ENCODE results near the gene PAGR1. TPM values are rescaled to one million over a fixed set of nuclear protein-coding genes. Genes with fewer than 3 reads are reported as not detected.
A peak's percentile ranks its signal among the peaks of the same experiment; 100 is the strongest.

PAGR1 gene
- total and polyA plus RNA-seq, 9 of the 15 experiments (the other 6 are each of a cell fraction or from before 2014, with no cell fraction given), result 1.4 to 58.2 (median 16.8) TPM

DNA sequence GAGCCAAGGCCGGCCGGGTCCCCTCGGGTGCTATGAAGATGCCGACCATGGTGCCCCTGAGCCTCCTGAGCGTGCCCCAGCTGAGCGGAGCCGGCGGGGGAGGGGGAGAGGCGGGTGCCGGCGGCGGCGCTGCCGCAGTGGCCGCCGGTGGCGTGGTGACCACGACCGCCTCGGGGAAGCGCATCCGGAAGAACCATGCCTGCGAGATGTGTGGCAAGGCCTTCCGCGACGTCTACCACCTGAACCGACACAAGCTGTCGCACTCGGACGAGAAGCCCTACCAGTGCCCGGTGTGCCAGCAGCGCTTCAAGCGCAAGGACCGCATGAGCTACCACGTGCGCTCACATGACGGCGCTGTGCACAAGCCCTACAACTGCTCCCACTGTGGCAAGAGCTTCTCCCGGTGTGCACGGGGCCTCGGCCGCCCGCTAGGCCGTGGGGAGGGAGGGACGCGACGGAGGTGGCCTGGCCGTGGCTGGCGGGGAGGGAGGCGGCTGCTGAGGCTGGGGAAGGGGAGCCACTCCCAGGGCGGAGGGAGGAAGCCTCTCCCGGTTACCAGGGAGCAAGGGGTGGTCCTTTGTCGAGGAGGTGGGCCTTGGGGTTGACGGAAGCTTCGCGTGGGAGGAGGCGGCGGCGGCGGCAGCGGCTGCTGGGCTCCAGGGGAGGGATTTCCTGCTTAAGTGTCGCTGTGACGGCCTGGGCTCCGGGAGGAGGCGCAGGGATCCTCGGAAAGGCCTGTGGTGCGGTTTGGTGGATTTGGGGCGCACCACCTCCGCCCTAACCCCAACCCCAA is 8.3 kb upstream of the PAGR1 start (continued):
- TF ChIP-seq SPI1 (IDR thresholded peaks at IDR 0.05; ENCODE audit: borderline replicate concordance, low read depth, low read length), result no peak
- TF ChIP-seq PCBP1 (IDR thresholded peaks at IDR 0.05; ENCODE audit: low read depth, low read length, poor library complexity, severe bottlenecking), result peak; percentile 81
- peak; percentile 98 for TF ChIP-seq EGR1 (conservative IDR thresholded peaks at IDR 0.05)
- no peak for TF ChIP-seq EWSR1 (IDR thresholded peaks at IDR 0.05; ENCODE audit: borderline replicate concordance, low read depth, partially characterized antibody)
- TF ChIP-seq ZFX (CRISPR knock-in tag; IDR thresholded peaks at IDR 0.05), result peak; percentile 96
- TF ChIP-seq ZNF76 (CRISPR knock-in tag; IDR thresholded peaks at IDR 0.05; ENCODE audit: borderline replicate concordance), result 0 out of 2 replicates have a peak, but pooled peaks have one; percentile 30
- TF ChIP-seq MECOM (CRISPR knock-in tag; IDR thresholded peaks at IDR 0.05), result no peak
- TF ChIP-seq ESRRA (IDR thresholded peaks at IDR 0.05; ENCODE audit: borderline replicate concordance, low read depth), result 0 out of 2 replicates have a peak, but pooled peaks have one; percentile 15
- no peak for TF ChIP-seq SREBF1 (IDR thresholded peaks at IDR 0.05; ENCODE audit: borderline replicate concordance, low read depth, low read length)
- TF ChIP-seq, protein P1, sequence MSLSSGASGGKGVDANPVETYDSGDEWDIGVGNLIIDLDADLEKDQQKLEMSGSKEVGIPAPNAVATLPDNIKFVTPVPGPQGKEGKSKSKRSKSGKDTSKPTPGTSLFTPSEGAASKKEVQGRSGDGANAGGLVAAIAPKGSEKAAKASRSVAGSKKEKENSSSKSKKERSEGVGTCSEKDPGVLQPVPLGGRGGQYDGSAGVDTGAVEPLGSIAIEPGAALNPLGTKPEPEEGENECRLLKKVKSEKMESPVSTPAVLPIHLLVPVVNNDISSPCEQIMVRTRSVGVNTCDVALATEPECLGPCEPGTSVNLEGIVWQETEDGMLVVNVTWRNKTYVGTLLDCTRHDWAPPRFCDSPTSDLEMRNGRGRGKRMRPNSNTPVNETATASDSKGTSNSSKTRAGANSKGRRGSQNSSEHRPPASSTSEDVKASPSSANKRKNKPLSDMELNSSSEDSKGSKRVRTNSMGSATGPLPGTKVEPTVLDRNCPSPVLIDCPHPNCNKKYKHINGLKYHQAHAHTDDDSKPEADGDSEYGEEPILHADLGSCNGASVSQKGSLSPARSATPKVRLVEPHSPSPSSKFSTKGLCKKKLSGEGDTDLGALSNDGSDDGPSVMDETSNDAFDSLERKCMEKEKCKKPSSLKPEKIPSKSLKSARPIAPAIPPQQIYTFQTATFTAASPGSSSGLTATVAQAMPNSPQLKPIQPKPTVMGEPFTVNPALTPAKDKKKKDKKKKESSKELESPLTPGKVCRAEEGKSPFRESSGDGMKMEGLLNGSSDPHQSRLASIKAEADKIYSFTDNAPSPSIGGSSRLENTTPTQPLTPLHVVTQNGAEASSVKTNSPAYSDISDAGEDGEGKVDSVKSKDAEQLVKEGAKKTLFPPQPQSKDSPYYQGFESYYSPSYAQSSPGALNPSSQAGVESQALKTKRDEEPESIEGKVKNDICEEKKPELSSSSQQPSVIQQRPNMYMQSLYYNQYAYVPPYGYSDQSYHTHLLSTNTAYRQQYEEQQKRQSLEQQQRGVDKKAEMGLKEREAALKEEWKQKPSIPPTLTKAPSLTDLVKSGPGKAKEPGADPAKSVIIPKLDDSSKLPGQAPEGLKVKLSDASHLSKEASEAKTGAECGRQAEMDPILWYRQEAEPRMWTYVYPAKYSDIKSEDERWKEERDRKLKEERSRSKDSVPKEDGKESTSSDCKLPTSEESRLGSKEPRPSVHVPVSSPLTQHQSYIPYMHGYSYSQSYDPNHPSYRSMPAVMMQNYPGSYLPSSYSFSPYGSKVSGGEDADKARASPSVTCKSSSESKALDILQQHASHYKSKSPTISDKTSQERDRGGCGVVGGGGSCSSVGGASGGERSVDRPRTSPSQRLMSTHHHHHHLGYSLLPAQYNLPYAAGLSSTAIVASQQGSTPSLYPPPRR (CRISPR knock-in tag; IDR thresholded peaks at IDR 0.05; ENCODE audit: borderline replicate concordance), result no peak; the same call in 1 of the 2 replicates
- TF ChIP-seq, protein P2, sequence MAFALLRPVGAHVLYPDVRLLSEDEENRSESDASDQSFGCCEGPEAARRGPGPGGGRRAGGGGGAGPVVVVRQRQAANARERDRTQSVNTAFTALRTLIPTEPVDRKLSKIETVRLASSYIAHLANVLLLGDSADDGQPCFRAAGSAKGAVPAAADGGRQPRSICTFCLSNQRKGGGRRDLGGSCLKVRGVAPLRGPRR (CRISPR knock-in tag; IDR thresholded peaks at IDR 0.05), result no peak
- TF ChIP-seq, protein P3, sequence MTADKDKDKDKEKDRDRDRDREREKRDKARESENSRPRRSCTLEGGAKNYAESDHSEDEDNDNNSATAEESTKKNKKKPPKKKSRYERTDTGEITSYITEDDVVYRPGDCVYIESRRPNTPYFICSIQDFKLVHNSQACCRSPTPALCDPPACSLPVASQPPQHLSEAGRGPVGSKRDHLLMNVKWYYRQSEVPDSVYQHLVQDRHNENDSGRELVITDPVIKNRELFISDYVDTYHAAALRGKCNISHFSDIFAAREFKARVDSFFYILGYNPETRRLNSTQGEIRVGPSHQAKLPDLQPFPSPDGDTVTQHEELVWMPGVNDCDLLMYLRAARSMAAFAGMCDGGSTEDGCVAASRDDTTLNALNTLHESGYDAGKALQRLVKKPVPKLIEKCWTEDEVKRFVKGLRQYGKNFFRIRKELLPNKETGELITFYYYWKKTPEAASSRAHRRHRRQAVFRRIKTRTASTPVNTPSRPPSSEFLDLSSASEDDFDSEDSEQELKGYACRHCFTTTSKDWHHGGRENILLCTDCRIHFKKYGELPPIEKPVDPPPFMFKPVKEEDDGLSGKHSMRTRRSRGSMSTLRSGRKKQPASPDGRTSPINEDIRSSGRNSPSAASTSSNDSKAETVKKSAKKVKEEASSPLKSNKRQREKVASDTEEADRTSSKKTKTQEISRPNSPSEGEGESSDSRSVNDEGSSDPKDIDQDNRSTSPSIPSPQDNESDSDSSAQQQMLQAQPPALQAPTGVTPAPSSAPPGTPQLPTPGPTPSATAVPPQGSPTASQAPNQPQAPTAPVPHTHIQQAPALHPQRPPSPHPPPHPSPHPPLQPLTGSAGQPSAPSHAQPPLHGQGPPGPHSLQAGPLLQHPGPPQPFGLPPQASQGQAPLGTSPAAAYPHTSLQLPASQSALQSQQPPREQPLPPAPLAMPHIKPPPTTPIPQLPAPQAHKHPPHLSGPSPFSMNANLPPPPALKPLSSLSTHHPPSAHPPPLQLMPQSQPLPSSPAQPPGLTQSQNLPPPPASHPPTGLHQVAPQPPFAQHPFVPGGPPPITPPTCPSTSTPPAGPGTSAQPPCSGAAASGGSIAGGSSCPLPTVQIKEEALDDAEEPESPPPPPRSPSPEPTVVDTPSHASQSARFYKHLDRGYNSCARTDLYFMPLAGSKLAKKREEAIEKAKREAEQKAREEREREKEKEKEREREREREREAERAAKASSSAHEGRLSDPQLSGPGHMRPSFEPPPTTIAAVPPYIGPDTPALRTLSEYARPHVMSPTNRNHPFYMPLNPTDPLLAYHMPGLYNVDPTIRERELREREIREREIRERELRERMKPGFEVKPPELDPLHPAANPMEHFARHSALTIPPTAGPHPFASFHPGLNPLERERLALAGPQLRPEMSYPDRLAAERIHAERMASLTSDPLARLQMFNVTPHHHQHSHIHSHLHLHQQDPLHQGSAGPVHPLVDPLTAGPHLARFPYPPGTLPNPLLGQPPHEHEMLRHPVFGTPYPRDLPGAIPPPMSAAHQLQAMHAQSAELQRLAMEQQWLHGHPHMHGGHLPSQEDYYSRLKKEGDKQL (CRISPR knock-in tag; IDR thresholded peaks at IDR 0.05; ENCODE audit: borderline replicate concordance), result no peak
- TF ChIP-seq KHSRP (IDR thresholded peaks at IDR 0.05), result no peak
- no peak for TF ChIP-seq ASH1L (IDR thresholded peaks at IDR 0.05; ENCODE audit: borderline replicate concordance, low read depth, partially characterized antibody)
- TF ChIP-seq, protein P4, sequence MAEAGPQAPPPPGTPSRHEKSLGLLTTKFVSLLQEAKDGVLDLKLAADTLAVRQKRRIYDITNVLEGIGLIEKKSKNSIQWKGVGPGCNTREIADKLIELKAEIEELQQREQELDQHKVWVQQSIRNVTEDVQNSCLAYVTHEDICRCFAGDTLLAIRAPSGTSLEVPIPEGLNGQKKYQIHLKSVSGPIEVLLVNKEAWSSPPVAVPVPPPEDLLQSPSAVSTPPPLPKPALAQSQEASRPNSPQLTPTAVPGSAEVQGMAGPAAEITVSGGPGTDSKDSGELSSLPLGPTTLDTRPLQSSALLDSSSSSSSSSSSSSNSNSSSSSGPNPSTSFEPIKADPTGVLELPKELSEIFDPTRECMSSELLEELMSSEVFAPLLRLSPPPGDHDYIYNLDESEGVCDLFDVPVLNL (CRISPR knock-in tag; IDR thresholded peaks at IDR 0.05; ENCODE audit: low read depth), result no peak

Measured in K562 (cell line).